Measurements from ENCODE around the gene TEK.

GRCh38 chr9:27086818-27087680 is 22.0 kb upstream of the TEK start:
- no peak for TF ChIP-seq CTCF (IDR thresholded peaks at IDR 0.05; ENCODE audit: poor library complexity)
- no peak for TF ChIP-seq EZH2 (IDR thresholded peaks at IDR 0.05; ENCODE audit: borderline replicate concordance)
- no peak for TF ChIP-seq EZH2phosphoT487 (IDR thresholded peaks at IDR 0.05; ENCODE audit: low read depth, severe bottlenecking, unreplicated experiment)
